ENCODE data around the gene SLC47A1.
"Not testable (repeated sequence)": the region's sequence is repeated elsewhere in the genome, so short reads cannot be mapped to it uniquely, and the experiment has no call there.

DNA sequence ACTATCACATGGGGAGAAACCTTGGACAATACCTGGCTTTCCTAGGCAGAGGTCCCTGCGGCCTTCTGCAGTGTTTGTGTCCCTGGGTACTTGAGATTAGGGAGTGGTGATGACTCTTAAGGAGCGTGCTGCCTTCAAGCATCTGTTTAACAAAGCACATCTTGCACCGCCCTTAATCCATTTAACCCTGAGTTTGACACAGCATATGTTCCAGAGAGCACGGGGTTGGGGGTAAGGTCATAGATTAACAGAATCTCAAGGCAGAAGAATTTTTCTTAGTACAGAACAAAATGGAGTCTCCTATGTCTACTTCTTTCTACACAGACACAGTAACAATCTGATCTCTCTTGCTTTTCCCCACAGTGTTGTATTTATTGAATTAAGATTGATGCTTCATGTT lies 28.1 kb upstream of the SLC47A1 start:
- not testable (repeated sequence) for TF ChIP-seq CBX5 (IDR thresholded peaks at IDR 0.05; ENCODE audit: low read depth); SIN3A (IDR thresholded peaks at IDR 0.05; ENCODE audit: low read depth, low read length); KDM1A (IDR thresholded peaks at IDR 0.05; ENCODE audit: borderline replicate concordance); TCF12 (IDR thresholded peaks at IDR 0.05; ENCODE audit: low read depth, low read length); EZH2 (IDR thresholded peaks at IDR 0.05; ENCODE audit: borderline replicate concordance, control insufficient read depth, low read depth, low read length); JUND (IDR thresholded peaks at IDR 0.05; ENCODE audit: low read depth, low read length); POLR2A (IDR thresholded peaks at IDR 0.05; ENCODE audit: low read depth, low read length); SP1 (IDR thresholded peaks at IDR 0.05; ENCODE audit: low read depth, low read length)
- TF ChIP-seq, protein P1, sequence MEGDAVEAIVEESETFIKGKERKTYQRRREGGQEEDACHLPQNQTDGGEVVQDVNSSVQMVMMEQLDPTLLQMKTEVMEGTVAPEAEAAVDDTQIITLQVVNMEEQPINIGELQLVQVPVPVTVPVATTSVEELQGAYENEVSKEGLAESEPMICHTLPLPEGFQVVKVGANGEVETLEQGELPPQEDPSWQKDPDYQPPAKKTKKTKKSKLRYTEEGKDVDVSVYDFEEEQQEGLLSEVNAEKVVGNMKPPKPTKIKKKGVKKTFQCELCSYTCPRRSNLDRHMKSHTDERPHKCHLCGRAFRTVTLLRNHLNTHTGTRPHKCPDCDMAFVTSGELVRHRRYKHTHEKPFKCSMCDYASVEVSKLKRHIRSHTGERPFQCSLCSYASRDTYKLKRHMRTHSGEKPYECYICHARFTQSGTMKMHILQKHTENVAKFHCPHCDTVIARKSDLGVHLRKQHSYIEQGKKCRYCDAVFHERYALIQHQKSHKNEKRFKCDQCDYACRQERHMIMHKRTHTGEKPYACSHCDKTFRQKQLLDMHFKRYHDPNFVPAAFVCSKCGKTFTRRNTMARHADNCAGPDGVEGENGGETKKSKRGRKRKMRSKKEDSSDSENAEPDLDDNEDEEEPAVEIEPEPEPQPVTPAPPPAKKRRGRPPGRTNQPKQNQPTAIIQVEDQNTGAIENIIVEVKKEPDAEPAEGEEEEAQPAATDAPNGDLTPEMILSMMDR (IDR thresholded peaks at IDR 0.05 in 2 of 3, conservative IDR thresholded peaks at IDR 0.05 in 1 of 3; ENCODE audit: control insufficient read depth in 2 of 3, extremely low read depth in 1 of 3, insufficient read depth in 1 of 3, low read depth in 3 of 3, low read length in 3 of 3), result not testable (repeated sequence)
- TF ChIP-seq, protein P2, sequence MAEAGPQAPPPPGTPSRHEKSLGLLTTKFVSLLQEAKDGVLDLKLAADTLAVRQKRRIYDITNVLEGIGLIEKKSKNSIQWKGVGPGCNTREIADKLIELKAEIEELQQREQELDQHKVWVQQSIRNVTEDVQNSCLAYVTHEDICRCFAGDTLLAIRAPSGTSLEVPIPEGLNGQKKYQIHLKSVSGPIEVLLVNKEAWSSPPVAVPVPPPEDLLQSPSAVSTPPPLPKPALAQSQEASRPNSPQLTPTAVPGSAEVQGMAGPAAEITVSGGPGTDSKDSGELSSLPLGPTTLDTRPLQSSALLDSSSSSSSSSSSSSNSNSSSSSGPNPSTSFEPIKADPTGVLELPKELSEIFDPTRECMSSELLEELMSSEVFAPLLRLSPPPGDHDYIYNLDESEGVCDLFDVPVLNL (IDR thresholded peaks at IDR 0.05; ENCODE audit: low read depth, low read length), result not testable (repeated sequence)

All from GM12878 (cell line).